Stimulated activated CD8-positive, alpha-beta memory T cell treated with anti-CD3 and anti-CD28 coated beads, Interleukin-15, amount 100 ng/mL, for 48 hours (primary cell): ENCODE results near the gene MEGF11.

Experiments
- DNase-seq, 2 donors: peaks; one replicate each; pipeline ENCODE4 v3.0.0-alpha.2; 2020; ENCODE audit warnings: low read depth in 2 of 2

Gene MEGF11

GRCh38 chr15:65918357-65918920, 335.1 kb downstream of the MEGF11 start:
- DNase-seq = no peak

- no peak for DNase-seq
Measured at GRCh38 chr15:65917936-65918335, 335.6 kb downstream of the MEGF11 start.

- DNase-seq = no peak
Measured at GRCh38 chr15:65917407-65917756, 336.2 kb downstream of the MEGF11 start.

DNA sequence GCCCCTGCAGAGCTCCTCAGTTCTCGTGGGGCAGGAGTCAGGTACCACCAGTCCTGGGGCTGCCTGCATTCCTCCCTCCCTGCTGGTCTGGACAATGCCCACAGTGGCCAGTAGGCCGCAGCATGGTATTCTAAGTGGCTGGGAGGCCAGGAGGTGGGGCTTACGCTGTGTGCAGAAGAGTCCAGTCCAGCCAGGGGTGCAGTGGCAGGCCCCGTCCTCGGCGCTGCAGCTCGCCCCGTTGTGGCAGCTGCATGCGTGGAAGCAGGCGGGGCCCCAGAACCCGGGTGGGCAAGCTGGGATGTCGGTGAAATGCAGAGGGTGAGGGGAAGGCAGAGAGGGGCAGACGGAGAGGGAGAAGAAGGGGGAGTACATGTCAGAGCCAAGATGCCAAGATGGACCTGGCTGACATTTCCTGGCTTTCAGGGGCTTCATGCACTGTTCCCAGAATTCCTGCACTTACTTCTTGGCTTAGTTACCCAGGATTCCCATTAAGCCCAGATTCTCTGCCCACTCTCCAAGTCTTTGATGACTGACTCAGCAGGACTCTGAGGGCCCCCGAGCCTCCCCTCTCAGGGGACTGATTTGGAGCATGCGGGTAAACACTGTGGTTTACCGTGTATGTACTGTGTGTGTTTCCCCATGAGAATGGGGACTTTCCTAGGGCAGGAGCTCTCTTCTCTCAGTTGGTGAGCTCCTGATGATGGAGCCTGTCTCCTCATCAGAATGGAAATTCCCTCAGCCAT, 336.7 kb downstream of the MEGF11 start:
- peak; percentile 23 to 36 for DNase-seq

GRCh38 chr15:65916041-65916663, 337.4 kb downstream of the MEGF11 start:
- DNase-seq = no peak

DNA sequence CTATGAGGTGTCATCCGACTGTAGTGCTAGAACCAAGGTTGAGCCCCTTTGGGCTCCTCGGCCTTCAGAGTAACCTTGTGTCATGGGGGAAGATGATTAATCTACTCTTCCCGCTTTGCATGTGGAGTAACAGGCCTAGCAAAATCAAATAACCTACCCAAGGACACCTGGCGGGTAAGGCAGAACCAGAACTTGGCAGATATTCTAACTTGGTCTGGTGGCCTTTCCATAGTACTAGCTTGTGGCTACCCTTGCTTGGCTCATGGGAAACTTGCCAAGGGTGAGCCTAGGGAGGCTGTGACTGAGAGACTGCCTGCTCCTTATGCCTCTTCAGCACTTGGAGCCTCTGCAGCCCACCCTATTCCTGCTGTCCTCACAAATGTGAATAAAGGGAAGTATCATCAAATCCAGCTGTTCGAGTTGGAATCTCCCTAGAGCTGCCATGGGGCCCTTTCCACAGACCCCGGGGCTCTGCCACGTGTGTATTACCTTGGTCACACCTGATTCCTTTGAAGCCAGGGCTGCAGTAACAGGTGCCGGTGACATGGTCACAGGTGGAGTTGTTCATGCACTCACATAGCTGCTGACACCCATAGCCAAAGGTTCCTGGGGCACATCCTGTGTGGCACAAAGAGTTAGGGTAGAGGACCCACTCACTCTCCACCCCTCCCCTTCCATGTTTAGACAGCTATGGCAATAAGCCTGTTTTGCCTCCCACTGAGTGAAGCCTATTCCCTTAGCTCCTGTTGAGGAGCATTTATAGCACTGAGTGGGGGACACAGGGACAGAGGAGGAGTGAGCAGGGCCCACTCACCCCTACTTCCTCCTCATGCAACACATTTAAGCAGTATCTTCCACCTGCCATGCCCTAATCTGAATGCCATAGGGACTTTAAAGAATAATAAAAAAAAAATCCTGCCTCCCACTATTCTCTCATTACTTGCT, 338.3 kb downstream of the MEGF11 start:
- no peak for DNase-seq

DNA sequence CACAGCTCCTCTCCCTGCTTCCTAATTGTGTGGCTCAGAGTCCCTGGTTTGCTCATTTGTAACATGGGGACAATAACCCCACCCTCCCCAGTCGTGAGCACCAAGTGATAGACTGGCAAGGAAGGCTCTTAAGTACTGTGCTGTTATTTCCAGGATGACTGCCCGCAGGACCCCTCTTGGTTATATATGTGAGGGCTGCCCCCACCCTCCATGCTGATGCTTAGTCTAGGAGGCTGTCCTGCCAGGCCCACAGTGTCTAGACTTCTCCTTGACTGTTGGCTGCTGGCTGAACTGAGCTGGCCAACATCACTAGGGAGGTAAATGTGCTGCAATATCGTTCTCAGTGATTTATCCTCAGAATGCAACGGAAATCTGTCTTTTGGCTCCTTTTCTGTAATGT, 339.2 kb downstream of the MEGF11 start:
- DNase-seq = no peak

GRCh38 chr15:65913631-65914199, 339.8 kb downstream of the MEGF11 start:
- no peak for DNase-seq

GRCh38 chr15:65912235-65912634, 341.3 kb downstream of the MEGF11 start:
- no peak for DNase-seq

GRCh38 chr15:65910341-65910740, 343.2 kb downstream of the MEGF11 start:
- DNase-seq = no peak

DNA sequence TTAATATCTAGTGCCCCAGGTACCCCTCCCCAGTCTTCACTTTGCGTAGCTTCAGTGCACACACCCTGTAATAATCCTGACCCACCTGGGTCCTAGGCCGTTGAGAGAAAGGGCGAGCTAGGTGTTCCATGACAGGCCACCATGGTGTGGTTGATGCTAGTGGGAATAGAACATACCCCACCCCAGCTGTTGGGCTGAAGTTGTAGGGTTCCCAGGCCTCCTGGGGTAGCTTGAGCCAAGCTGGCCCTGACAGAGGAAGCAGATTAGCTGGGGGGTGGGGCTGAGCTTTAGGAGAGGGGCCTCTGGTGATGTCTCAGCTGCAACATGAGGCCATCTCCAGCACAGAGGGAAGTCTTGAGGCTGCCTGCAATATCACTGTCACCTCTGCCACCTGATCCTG, 343.7 kb downstream of the MEGF11 start:
- no peak for DNase-seq

DNA sequence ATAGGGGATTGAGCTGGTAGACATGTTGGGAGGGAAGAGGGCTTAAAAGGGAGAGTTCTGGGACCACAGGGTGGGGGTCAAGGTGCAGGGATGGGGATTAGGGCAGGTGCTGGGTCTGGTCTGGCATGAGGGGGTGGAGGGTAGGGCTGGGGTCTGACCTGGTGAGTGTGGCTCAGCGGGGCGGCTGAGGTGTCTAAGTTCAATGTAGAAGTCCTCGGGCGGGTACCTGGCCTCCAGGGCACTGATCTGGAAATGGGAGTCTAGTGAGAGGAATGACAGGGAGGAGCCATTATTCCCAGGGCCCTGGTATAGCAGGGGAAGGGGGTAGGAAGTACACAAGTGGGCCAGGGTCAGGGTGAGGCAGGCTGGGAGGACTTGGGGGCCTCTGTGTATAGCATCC, 344.7 kb downstream of the MEGF11 start:
- no peak for DNase-seq

GRCh38 chr15:65907661-65908060, 345.9 kb downstream of the MEGF11 start:
- no peak for DNase-seq

DNA sequence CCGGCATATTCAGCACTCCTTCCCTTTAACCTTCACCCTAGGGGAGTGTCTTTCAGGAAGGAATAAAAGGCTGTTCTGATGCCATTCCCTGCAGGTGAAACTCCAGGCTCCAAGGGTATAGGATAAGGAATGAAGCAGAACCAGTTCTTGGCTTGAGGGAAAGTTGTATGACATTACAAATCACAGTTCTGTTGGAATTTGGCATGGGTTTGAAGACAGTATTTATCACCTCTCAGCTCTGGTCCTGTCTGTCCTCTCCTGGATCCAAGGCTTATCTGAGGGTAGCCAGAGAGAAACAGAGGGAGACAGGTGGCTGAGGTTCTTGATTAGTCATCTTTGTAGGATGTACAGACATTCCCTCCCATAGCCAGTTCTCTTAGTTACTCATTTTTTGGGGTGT, 347.2 kb downstream of the MEGF11 start:
- DNase-seq = no peak

- no peak for DNase-seq
Measured at GRCh38 chr15:65904301-65904700, 349.2 kb downstream of the MEGF11 start.

DNA sequence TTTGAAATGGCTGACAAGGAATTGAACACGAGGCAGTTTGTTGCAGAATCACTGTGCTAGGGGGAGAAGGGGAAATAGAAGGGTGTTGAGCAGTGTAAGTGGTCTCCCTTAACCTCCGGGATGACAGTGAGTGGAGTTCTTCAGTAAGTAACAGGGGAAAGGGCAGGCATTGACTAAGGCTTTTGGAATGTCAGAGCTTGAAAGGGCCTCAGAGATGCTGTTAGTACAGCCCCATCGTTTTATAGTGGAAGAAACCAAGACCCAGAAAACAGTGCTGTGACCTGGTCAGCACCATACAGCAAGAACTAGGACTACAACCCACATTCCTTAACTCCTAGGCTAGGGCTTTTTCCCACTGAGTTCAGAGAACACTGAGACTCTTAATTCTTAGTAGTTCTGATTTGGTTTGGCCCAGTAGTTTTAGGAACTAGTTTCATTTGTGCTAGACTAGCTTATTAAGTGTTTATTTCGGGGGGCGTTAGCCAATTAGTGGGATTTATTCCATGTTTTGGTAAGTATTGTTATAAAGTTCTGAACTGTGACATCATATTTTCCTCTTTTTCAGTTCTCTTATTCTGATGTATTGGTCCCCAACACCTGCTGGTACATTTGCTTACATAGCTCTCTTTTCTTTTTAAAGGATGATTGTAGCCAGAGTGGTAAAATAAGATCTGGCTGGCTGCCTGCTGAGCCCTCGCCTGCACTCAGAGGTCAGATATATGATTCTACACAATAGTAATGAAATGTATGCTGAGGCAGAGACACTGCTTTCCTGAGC, 350.1 kb downstream of the MEGF11 start:
- DNase-seq = no peak

DNA sequence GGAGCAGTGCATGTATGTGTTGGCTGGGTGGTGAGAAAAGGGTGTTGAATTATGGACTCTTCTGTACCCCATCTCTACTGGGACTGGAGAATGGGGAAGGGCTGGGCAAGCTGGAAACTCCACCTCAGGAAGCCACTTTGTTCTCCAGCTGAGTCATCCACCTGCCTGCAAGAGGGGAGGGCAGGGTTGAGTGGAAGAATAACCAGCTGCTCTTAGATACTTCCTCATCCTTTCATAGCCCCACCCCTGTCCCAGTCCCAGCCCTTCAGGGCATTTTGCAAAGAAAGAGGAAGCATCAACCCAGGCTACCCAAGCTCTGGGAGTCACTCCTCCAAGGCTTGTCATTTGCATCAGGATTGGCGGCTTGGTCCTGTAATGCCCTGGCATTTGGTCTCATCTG, 351.2 kb downstream of the MEGF11 start:
- DNase-seq = no peak

DNA sequence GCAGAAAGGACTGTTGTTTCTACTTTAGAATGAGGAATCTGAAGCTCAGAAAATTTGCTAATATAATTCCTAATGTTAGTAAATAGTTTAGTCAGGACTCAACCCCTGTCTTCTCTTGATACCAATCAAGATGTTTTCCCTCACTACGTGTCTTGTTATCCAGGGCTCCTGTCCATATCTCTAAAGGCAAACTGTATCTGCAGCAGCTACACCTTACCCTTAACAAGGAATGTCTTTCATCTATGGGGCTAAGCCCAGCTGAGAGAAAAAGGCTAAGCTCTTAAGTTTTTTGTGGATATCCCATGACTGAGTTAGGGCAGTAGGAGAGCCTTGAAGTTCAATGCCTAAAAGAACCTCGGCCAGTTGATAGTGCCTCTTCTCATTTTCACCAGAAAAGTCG, 351.7 kb downstream of the MEGF11 start:
- no peak for DNase-seq

DNA sequence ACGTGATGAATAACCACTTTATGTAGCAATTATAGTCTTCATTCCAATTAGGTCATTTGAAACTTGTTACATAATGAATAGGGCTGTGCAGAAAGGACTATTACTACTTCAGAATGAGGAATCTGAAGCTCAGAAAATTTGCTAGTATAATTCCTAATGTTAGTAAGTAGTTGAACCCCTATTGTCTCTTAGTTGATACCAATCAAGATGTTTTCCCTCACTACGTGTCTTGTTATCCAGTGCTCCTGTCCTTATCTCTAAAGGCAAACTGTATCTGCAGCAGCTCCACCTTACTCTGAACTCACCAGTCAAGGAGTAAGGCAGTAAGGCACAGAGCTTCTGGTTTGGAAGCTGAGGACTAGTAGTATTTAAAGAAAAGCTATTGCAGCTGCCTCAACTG, 352.2 kb downstream of the MEGF11 start:
- DNase-seq = no peak

GRCh38 chr15:65900488-65900887, 353.1 kb downstream of the MEGF11 start:
- DNase-seq = no peak

- no peak for DNase-seq
Measured at GRCh38 chr15:65896236-65896635, 357.3 kb downstream of the MEGF11 start.
